Stimulated activated CD4-positive, alpha-beta T cell treated with anti-CD3 and anti-CD28 coated beads, TNF-alpha, amount 100 ng/mL, for 1 hour (primary cell): ENCODE results near the gene KIF16B.

Experiments used
- DNase-seq, 3 donors: peaks; one replicate each; pipeline ENCODE4 v3.0.0-alpha.2; 2020; ENCODE audit warnings: low read depth in 3 of 3, low spot score in 1 of 3

The KIF16B gene

DNA sequence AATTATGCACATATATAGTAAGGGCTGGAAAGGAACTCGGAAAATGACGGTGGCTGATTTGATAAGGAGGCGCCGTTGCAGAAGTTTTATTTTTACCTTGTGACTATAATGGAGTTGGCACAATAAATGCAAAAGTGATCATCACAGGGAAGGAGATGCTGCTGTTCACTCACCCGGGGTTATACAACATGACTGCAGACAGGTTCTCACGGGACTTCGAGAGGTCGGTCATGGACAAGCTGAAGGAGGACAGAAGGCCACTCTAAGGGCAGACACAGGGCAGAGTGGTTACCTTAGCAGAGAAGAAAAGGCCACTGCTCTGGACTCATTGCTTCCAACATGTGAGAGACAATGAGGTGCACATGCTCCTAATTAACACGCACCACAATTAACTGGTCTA is 168.6 kb downstream of the KIF16B start:
- DNase-seq: no peak

DNA sequence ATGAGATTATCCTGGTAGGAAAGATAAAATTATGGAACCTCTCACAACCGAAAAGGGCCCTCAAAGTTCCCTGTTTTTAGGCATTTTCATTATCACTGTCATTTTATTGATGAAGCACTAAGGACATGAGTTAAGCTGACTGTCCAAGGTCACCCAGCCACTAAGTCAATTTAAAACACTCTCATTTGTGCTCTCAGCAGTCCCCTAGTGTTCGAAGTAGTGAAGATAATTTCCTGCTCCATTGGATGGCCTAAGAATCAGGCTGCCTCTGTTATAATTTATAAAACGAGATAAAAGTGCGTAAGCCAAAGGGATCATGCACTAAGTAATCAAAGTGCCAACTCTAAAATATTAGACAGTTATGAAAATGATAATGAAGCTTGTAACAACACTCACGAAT is 169.1 kb downstream of the KIF16B start:
- DNase-seq: no peak

GRCh38 chr20:16400234-16400633 is 173.0 kb downstream of the KIF16B start:
- no peak for DNase-seq

DNA sequence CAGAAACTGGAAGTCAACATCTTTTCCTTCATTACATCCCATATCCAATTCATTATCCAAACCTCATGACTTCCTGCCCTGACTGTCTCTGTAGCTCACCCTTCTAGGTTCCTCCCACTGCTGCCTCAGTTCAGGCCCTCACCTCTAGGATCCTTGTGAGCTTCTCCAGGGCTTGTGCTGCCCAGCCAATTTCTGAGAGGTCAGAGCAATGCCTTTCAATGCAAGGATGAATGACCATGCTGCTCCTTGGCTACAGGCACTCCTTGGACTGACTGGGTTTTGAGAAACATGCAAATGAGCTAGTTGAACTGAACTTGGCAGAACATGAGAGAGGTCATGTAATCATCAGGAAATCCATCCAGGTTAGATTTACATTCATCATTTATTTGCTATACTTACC is 173.4 kb downstream of the KIF16B start:
- no peak for DNase-seq

- DNase-seq: no peak
These were observed 176.2 kb downstream of the KIF16B start for GRCh38 chr20:16397086-16397485.

- DNase-seq: no peak
These were observed 177.9 kb downstream of the KIF16B start for GRCh38 chr20:16395366-16395765.

DNA sequence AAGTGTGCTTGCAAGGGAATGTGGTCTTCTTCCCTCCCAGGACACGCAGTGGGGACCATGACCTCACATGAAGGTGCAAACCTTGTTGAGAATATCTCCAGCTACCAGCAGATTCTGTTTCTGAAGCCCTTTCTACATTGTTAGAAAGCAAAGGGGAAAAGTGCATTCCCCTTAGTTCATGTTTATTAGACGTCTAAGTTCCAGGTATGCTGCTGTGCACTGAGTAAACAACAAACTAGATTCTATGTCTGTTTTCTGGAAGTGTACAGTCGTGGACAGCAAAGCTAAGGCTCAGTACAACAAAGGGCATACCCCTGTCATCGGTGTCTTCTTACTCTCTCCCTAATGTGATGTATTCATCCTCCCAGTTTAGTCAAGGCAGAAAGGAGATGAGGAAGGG is 178.5 kb downstream of the KIF16B start:
- no peak for DNase-seq

GRCh38 chr20:16393836-16394235 is 179.4 kb downstream of the KIF16B start:
- DNase-seq: no peak

DNA sequence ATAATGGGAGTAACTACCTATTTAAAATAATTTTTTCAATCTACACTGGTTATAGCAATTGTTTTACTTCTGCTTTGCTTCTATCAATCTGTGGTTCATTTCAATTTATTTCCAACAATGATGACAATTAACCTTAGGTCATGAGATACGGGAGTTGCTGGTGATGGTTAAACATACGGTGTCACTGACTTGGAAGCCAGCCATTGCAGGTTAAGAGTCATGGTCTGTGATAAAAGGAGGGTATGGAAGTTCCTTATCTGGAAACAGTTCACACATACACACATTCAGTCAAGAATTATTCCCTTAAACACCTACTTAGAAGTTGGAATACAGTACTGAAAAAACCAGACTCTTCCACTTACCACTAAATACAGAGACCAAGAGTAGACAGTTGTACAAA is 180.0 kb downstream of the KIF16B start:
- no peak for DNase-seq

- DNase-seq: no peak
These were observed 180.9 kb downstream of the KIF16B start for GRCh38 chr20:16392346-16392745.

- no peak for DNase-seq
These were observed 182.3 kb downstream of the KIF16B start for GRCh38 chr20:16390991-16391390.

DNA sequence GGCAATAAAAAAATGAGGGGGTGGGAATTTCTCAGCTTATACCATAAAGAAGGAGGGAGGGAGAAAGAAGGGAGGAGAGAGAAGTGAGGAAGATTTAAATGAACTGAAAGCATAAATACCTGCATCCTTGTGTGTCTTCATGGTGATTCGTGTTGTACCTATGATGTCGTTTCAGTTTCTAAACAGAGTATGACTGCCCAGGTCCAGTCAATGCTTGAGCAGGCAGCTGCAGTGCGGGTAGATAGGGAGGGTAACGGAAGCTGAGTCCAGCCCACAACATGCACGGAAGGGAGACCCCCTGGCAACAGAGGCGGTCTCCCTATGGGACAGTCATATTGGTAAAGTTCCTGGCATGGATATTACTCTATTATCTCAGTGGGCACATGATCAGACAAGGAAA is 184.5 kb downstream of the KIF16B start:
- DNase-seq: no peak

- no peak for DNase-seq
These were observed 185.6 kb downstream of the KIF16B start for GRCh38 chr20:16387666-16388065.

- no peak for DNase-seq
These were observed 187.4 kb downstream of the KIF16B start for GRCh38 chr20:16385891-16386290.

DNA sequence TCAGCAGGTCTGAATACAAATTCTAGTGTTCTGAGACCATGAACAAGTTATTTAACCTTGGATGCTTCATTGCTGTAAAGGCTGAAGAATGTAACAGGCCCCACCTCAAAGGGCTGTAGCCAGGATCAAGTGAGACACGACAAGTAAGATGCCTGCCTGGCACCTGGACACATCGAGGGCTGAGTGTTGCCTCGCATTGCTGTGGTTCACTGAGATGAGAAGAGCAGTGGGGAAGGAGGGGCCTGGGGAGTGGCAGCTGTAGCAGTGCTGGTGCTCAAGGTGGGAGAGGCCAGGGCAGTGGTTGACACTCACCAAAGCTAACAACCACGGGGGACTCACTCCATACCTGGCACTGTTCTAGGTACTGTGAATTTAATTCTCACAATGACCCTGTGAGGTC is 187.8 kb downstream of the KIF16B start:
- no peak for DNase-seq

DNA sequence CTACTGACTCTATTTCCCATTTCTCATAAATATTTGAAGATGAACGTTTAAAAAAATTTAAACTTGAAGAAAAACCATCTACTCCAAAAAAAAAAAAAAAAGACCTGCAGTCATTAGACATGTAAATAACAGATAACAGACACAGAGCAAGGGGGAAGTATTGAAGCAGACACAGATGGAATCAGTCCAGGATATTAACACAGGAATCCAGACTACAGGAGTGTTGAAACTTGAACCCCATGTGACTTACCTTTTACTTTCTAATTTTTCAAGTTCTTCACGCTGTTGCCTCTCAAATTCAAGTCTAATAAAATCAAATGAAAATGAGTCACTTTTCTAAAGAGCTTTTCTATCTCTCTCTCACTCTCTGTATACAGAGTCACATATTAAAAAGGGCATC is 191.8 kb downstream of the KIF16B start:
- DNase-seq: no peak

DNA sequence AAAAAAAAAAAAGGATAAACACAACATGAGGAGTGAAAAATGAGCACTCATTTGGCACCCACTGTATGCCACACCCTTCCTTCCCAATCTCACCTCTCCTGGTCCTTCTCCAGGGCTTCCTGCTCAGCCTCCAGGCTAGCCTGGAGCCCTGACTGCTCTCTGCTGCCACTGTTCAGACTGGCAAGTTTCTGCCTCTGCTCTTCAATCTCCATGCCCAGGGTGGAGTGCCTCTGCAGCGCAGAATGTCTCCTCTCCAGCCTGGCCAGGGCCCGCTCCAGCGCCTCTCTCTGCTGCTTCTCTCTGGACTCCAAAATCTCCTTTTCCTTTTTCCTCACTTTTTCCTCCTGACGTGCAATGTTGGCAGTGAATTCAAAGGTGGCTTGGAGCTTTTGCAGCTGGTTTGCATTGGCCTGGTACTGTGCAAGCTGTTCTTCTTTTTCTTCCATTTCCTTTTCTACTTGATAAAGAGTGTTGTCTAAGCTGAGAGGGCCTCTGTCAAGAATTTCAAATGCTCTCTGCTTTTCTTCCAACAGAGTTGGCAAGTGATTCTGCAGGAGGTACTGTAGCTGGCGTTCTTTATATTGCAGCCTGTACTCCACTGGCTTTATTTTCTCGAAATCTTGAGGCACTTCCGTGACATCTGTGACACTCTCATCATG is 194.4 kb downstream of the KIF16B start:
- no peak for DNase-seq

GRCh38 chr20:16378122-16378521 is 195.1 kb downstream of the KIF16B start:
- DNase-seq: no peak

GRCh38 chr20:16369441-16369840 is 203.8 kb downstream of the KIF16B start:
- no peak for DNase-seq

- DNase-seq: no peak
These were observed 204.5 kb downstream of the KIF16B start for GRCh38 chr20:16368645-16369292.

DNA sequence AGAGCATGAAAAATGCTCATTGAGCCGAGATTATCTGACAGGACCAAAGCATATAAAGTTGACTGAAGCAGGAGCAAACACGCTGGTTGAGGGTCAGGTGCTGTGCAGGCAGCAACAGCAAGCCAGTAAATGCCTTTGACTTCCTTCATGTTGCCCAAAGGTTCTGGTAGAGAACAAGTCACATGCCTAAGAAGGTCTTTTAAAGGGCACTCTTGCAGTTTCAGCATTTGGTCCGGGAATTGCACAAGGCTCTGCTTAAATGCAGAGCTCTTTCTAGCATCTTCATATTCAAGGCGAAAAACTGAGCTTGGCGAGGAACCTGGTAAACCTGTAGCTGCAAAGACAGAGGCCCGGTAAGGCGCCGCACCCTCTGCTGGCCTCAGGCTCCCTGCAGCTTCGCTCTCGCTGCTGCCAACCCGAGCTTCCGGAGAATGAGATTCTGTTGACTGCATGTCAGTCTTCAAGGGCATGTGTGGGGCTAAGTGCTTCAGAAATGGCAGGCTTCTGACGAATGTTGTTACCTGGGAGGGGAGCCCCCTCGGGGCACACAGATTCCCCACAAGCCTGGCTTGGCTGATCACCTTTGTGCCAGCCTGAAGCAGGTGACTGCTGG is 205.2 kb downstream of the KIF16B start:
- DNase-seq: no peak

- no peak for DNase-seq
These were observed 206.7 kb downstream of the KIF16B start for GRCh38 chr20:16366529-16366928.

DNA sequence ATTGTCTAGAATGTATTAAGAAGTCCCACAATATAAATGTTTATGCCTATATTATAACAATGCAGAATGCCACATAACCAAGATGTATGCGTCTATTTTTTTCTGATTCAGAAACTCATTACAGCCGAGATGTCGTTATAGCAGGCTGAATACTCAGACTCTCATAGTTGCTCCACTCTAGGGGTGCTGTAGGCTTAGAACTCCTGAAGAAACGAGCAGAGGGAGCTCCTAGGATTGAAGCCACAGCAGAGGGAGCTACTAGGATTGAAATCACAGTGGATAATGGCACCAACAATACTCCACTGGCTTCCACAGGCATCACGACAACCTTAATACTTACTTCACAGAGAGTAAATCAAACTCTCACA is 208.9 kb downstream of the KIF16B start:
- DNase-seq: no peak
